HepG2 (cell line): ENCODE data around the gene DLG1. TPM values are rescaled to one million over a fixed set of nuclear protein-coding genes. Genes with fewer than 3 reads are reported as not detected.

Experiments used
- ATAC-seq: fragments of 200-7000 bp; cut with Tn5 transposase; 3 replicates; pipeline ENCODE4 v1.9.1; 2020; ENCODE audit warnings: mild to moderate bottlenecking, moderate library complexity
- BruUV-seq: library from RNA; stranded (reverse); fragments of 400-500 nt; replicated peaks from 2 replicates; lab custom pipeline; 2021; lab: Mats Ljungman, UMichigan
- CTCF ChIA-PET: fragments of 300-600 bp; formaldehyde crosslinking; extraction: SDS; loops from one replicate; lab custom pipeline; 2021; ENCODE audit warnings: low total read pairs, inconsistent platforms, low intra/inter-chr PET ratio; lab: Yijun Ruan, JAX
- POLR2A ChIA-PET: fragments of 350-600 bp; sonication (Branson Sonifier 250); formaldehyde crosslinking; loops from one replicate; lab custom pipeline; 2020; ENCODE audit warnings: antibody characterized with exemption, inconsistent platforms; lab: Yijun Ruan, JAX
- DNase-seq: peaks from one replicate; pipeline ENCODE4 v3.0.0-alpha.2; 2015; ENCODE audit warnings: low spot score
- FAIRE-seq: peaks from 3 replicates; lab custom pipeline; 2011; peaks lifted over from hg19 to GRCh38; lab: Jason Lieb, UNC
- H2AFZ ChIP-seq: one replicate; pipeline ENCODE4 v1.6.1; 2011; ENCODE audit warnings: low read length, inconsistent platforms
- H3K27ac ChIP-seq: fragments of 300-600 bp; 3 replicates; pipeline ENCODE4 v1.8.0; 2011; ENCODE audit warnings: mixed run types, mild to moderate bottlenecking, mixed read lengths, low read length, inconsistent platforms; ENCODE audit not compliant: insufficient read depth; ENCODE audit errors: extremely low read length
- H3K27me3 ChIP-seq, 2 experiments: fragments of 200-600 bp in 1 of 2; 2 replicates in 1 of 2; 3 replicates in 1 of 2; pipeline versions ENCODE4 v1.6.0 to v1.8.0; 2011; ENCODE audit warnings: low read length in 2 of 2, mild to moderate bottlenecking in 2 of 2, moderate library complexity in 2 of 2, inconsistent platforms in 1 of 2; ENCODE audit not compliant: insufficient read depth in 2 of 2, control insufficient read depth in 1 of 2
- H3K36me3 ChIP-seq, 2 experiments: fragments of 200-600 bp in 1 of 2; replicated peaks in 1 of 2; 2 replicates in 1 of 2; 3 replicates in 1 of 2; pipeline versions ENCODE4 v1.5.1 to v1.8.0; 2011; ENCODE audit warnings: low read length in 2 of 2, inconsistent platforms in 1 of 2; ENCODE audit not compliant: insufficient read depth in 2 of 2, control insufficient read depth in 1 of 2
- H3K4me1 ChIP-seq: 2 replicates; pipeline ENCODE4 v1.5.1; 2012; ENCODE audit warnings: low read length, inconsistent platforms; ENCODE audit not compliant: insufficient read depth
- H3K4me2 ChIP-seq: 2 replicates; pipeline ENCODE4 v1.6.0; 2011; ENCODE audit warnings: low read depth, low read length, inconsistent platforms
- H3K4me3 ChIP-seq, 3 experiments: fragments of 200-600 bp in 1 of 3; sonication (generic), shearing (Covaris generic) in 1 of 3; replicated peaks in 1 of 3; 2 replicates each; pipeline ENCODE4 v1.5.1; 2011 to 2016; ENCODE audit warnings: low read length in 3 of 3, inconsistent platforms in 2 of 3, low read depth in 2 of 3, mild to moderate bottlenecking in 2 of 3, control low read depth in 1 of 3, mixed read lengths in 1 of 3; ENCODE audit not compliant: insufficient read depth in 1 of 3
- H3K79me2 ChIP-seq: one replicate; pipeline ENCODE4 v1.6.1; 2011; ENCODE audit warnings: low read length, inconsistent platforms; ENCODE audit not compliant: insufficient read depth
- H3K9ac ChIP-seq: 2 replicates; pipeline ENCODE4 v1.6.0; 2011; ENCODE audit warnings: mild to moderate bottlenecking, low read depth, low read length, inconsistent platforms; ENCODE audit not compliant: insufficient read depth
- H3K9me3 ChIP-seq: 2 replicates; pipeline ENCODE4 v1.5.1; 2012; ENCODE audit warnings: mild to moderate bottlenecking, low read length
- H4K20me1 ChIP-seq: 2 replicates; pipeline ENCODE4 v1.6.0; 2011; ENCODE audit warnings: inconsistent platforms, mild to moderate bottlenecking, low read length, moderate library complexity; ENCODE audit not compliant: insufficient read depth
- MYNN ChIP-seq: sonication (generic); formaldehyde crosslinking; IDR thresholded peaks from 2 replicates; pipeline ENCODE4 v1.4.0; 2020; ENCODE audit warnings: mild to moderate bottlenecking, low read depth, missing genetic modification reagents
- SPEN ChIP-seq: sonication (generic); formaldehyde crosslinking; IDR thresholded peaks from 2 replicates; pipeline ENCODE4 v1.5.1; 2020; ENCODE audit warnings: low read depth, mild to moderate bottlenecking, missing genetic modification reagents
- WGBS: methylation state at CpG from one replicate; pipeline ENCODE4 v1.1.6; 2017; ENCODE audit warnings: low lambda C conversion rate; 5-methylcytosine and 5-hydroxymethylcytosine counted together
- in situ Hi-C: cut with HindIII; loops from 2 replicates; pipeline ENCODE4 v1.10.0; 2017; ENCODE audit warnings: low pct_unique_long_range_greater_than_20kb; ENCODE audit not compliant: extremely low pct_ligation_motif_present
- intact Hi-C: fragments of 100-400 bp; cut with micrococcal nuclease; formaldehyde crosslinking; loops from one replicate; pipeline ENCODE4 v1.10.0; 2022; ENCODE audit not compliant: unreplicated experiment
- polyA plus RNA-seq, 8 experiments: library from polyadenylated mRNA; depleted of rRNA in 3 of 8; stranded (reverse) in 7 of 8; unstranded in 1 of 8; fragments of >200 nt; fragmentation: Illumina TruSeq in 4 of 8; extraction: Trizol in 4 of 8; gene quantifications; 2 replicates each; pipeline versions ENCODE4 v1.2.1 to v1.2.3, GENCODE V29; 2011 to 2016; ENCODE audit warnings: low read depth in 4 of 8, missing spikeins in 1 of 8, mixed read lengths in 1 of 8; ENCODE audit not compliant: insufficient read depth in 1 of 8
- total RNA-seq, 5 experiments: library from RNA; depleted of rRNA; stranded (reverse); fragments of >200 nt; fragmentation: Illumina TruSeq; extraction: Trizol; gene quantifications; 2 replicates each; pipeline ENCODE4 v1.2.3, GENCODE V29; 2016; ENCODE audit warnings: low read depth in 1 of 5
- TF ChIP-seq, protein P1 (sequence below): sonication (generic); formaldehyde crosslinking; IDR thresholded peaks from 2 replicates; pipeline ENCODE4 v1.5.1; 2020; ENCODE audit warnings: mild to moderate bottlenecking, missing genetic modification reagents, borderline replicate concordance
- TF ChIP-seq, protein P2 (sequence below): sonication (generic); formaldehyde crosslinking; IDR thresholded peaks from 2 replicates; pipeline ENCODE4 v1.9.0; 2021; ENCODE audit warnings: missing genetic modification reagents, mild to moderate bottlenecking, borderline replicate concordance
- TF ChIP-seq, protein P3 (sequence below): sonication (generic); formaldehyde crosslinking; IDR thresholded peaks from 2 replicates; pipeline ENCODE4 v1.8.0; 2022; ENCODE audit warnings: missing genetic modification reagents, mild to moderate bottlenecking, borderline replicate concordance
- TF ChIP-seq, protein P4 (sequence below): sonication (generic); formaldehyde crosslinking; IDR thresholded peaks from 2 replicates; pipeline ENCODE4 v1.8.0; 2022; ENCODE audit warnings: mild to moderate bottlenecking, missing genetic modification reagents, moderate library complexity

The DLG1 gene
- total and polyA plus RNA-seq, 2 of the 13 experiments (the other 11 are each of a cell fraction or from before 2014, with no cell fraction given): 30.5 to 104 TPM

DNA sequence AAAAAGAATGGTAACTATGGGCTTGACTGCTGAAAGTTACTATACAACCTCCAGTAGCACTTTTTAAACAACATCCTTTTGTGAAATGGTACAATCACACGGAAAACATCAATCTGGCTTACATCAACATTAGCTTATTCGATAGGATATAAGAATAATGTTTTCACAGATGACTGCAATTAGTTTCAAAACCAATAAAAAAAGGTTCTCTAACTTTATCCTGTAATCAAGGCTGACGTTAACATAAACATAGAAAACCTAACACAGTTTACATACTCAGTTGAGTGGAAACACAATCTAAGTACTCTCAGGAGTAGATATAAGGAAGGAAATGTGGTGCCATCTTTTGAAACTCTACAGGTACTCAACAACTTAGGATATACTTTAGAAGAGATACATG lies 102.2 kb downstream of the DLG1 start:
- H3K4me2 ChIP-seq: no peak overlapping the region
- peaks cover 13% of the 10 kb centered on the region; the same call in 1 of the 2 replicates for H4K20me1 ChIP-seq
- no peak overlapping the region for H3K9ac ChIP-seq
- WGBS: 97% methylated on average over 3 of the region's 3 CpGs
- H3K27ac ChIP-seq: no peak overlapping the region
- ATAC-seq (no peak), DNase-seq (no peak), FAIRE-seq (no peak)
- peaks cover 3 to 10% of the 10 kb centered on the region in 2 experiments; a peak in 4 of 5 replicates for H3K36me3 ChIP-seq
- no peaks in the 10 kb centered on the region for H3K27me3 ChIP-seq
- no peak overlapping the region for H2AFZ ChIP-seq
- peaks cover 86% of the 10 kb centered on the region for H3K79me2 ChIP-seq
- TF ChIP-seq, protein P1, sequence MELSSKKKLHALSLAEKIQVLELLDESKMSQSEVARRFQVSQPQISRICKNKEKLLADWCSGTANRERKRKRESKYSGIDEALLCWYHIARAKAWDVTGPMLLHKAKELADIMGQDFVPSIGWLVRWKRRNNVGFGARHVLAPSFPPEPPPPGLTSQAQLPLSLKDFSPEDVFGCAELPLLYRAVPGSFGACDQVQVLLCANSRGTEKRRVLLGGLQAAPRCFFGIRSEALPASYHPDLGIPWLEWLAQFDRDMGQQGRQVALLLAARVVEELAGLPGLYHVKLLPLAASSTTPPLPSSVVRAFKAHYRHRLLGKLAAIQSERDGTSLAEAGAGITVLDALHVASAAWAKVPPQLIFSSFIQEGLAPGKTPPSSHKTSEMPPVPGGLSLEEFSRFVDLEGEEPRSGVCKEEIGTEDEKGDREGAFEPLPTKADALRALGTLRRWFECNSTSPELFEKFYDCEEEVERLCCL (CRISPR knock-in tag): no peak
- TF ChIP-seq, protein P2, sequence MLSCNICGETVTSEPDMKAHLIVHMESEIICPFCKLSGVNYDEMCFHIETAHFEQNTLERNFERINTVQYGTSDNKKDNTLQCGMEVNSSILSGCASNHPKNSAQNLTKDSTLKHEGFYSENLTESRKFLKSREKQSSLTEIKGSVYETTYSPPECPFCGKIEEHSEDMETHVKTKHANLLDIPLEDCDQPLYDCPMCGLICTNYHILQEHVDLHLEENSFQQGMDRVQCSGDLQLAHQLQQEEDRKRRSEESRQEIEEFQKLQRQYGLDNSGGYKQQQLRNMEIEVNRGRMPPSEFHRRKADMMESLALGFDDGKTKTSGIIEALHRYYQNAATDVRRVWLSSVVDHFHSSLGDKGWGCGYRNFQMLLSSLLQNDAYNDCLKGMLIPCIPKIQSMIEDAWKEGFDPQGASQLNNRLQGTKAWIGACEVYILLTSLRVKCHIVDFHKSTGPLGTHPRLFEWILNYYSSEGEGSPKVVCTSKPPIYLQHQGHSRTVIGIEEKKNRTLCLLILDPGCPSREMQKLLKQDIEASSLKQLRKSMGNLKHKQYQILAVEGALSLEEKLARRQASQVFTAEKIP (CRISPR knock-in tag): no peak
- TF ChIP-seq SPEN (CRISPR knock-in tag): no peak
- TF ChIP-seq, protein P3, sequence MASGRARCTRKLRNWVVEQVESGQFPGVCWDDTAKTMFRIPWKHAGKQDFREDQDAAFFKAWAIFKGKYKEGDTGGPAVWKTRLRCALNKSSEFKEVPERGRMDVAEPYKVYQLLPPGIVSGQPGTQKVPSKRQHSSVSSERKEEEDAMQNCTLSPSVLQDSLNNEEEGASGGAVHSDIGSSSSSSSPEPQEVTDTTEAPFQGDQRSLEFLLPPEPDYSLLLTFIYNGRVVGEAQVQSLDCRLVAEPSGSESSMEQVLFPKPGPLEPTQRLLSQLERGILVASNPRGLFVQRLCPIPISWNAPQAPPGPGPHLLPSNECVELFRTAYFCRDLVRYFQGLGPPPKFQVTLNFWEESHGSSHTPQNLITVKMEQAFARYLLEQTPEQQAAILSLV (CRISPR knock-in tag): no peak
- TF ChIP-seq MYNN: no peak
- TF ChIP-seq, protein P4, sequence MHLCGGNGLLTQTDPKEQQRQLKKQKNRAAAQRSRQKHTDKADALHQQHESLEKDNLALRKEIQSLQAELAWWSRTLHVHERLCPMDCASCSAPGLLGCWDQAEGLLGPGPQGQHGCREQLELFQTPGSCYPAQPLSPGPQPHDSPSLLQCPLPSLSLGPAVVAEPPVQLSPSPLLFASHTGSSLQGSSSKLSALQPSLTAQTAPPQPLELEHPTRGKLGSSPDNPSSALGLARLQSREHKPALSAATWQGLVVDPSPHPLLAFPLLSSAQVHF: no peak
- in situ Hi-C loops: no loop called here
- peaks cover 13% of the 10 kb centered on the region for H3K4me1 ChIP-seq
- H3K9me3 ChIP-seq: no peaks in the 10 kb centered on the region
- POLR2A ChIA-PET: no interaction called here
- no TSS peak for BruUV-seq
- H3K4me3 ChIP-seq: no peak overlapping the region
- CTCF ChIA-PET: no interaction called here
- intact Hi-C loops: no loop called here
